LNCAP (cell line): ENCODE measurements around the gene INSL3.

Experiments
- TF ChIP-seq, protein P1 (sequence below): fragments of 450-650 bp; IDR thresholded peaks from 2 replicates; pipeline ENCODE4 v1.5.1; 2017; ENCODE audit warnings: mild to moderate bottlenecking

INSL3 gene

DNA sequence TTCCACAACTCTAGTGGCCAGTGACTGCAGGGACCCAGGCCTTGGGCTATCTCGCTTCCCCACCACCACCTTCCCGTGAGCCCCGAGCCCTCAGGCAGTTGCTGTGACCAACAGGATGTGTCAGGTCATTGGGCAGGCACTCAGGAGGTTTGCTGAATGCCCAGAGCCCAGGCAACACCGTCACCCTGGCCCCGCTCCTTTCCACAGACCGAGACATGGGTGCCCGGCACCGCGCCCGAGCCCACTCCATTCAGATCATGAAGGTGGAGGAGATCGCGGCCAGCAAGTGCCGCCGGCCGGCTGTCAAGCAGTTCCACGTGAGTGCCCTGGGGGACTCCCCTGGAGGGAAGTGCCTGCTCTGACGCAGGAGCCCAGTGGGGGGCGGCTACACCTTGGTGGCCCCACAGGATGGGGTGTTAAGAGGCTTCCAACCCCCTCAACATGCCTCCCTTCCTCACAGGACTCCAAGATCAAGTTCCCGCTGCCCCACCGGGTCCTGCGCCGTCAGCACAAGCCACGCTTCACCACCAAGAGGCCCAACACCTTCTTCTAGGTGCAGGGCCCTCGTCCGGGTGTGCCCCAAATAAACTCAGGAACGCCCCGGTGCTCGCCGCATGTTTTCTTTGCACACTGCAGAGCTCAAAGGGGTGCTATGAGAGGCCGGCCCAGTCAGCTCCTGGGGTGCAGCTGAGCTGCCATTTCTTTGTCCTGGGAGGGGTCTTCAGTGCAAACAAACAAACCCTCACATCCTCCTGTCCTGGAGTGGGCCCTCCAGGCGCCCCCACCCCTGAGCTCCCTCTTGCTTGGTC, 41.6 kb upstream of the INSL3 start:
- TF ChIP-seq, protein P1, sequence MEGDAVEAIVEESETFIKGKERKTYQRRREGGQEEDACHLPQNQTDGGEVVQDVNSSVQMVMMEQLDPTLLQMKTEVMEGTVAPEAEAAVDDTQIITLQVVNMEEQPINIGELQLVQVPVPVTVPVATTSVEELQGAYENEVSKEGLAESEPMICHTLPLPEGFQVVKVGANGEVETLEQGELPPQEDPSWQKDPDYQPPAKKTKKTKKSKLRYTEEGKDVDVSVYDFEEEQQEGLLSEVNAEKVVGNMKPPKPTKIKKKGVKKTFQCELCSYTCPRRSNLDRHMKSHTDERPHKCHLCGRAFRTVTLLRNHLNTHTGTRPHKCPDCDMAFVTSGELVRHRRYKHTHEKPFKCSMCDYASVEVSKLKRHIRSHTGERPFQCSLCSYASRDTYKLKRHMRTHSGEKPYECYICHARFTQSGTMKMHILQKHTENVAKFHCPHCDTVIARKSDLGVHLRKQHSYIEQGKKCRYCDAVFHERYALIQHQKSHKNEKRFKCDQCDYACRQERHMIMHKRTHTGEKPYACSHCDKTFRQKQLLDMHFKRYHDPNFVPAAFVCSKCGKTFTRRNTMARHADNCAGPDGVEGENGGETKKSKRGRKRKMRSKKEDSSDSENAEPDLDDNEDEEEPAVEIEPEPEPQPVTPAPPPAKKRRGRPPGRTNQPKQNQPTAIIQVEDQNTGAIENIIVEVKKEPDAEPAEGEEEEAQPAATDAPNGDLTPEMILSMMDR, result no peak

DNA sequence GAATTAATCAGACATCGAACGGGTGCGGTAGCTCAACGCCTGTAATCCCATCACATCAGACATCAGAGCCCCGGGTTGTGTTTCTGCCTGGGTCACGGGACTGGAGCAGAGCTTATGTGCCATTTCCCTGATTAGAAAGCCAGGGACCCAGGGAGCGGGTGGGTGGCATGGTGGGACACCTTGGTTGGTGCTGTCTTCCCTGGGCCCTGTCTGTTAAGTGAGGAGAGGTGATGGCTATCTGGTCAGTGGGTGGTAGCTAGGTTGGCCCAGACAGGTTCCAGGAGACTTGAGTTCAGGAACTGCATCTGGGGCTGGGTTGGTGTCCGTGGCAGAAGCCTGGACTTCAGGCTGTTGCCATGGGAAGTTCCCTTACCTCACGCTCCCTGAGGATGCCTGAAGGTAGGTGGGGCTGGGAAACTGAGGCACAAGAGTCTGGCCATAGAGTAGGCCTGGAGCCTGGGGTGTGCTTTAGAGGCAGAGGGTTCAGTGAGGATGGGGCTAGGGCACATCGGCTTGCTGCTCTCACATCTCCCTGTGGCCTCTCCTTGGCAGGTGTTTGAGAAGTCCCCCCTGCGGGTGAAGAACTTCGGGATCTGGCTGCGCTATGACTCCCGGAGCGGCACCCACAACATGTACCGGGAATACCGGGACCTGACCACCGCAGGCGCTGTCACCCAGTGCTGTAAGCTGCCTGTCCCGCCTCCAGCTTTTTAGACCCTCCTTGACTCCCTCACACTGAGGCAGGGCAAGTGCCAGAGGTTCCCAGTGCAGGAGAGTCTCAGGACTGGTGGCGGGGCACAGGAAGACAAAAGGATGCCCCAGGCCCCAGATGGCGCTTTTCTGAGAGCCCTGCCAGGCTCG, 40.5 kb upstream of the INSL3 start:
- TF ChIP-seq, protein P1, result no peak

DNA sequence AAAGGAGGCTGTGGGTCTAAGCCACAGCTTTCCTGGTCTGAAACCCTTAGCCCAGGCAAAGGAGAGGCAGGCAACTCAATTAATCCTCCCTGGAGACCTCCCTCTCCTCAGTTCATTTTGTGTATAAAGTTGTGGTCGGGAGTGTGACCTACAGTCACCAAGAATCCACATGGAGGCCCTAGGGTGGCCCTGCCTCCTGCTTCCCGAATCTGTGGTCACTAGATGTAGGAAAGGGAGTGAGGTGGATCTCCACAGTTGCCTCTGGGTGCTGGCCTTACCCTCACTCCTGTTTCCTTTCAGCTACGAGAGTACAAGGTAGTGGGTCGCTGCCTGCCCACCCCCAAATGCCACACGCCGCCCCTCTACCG, 39.7 kb upstream of the INSL3 start:
- TF ChIP-seq, protein P1, result no peak

DNA sequence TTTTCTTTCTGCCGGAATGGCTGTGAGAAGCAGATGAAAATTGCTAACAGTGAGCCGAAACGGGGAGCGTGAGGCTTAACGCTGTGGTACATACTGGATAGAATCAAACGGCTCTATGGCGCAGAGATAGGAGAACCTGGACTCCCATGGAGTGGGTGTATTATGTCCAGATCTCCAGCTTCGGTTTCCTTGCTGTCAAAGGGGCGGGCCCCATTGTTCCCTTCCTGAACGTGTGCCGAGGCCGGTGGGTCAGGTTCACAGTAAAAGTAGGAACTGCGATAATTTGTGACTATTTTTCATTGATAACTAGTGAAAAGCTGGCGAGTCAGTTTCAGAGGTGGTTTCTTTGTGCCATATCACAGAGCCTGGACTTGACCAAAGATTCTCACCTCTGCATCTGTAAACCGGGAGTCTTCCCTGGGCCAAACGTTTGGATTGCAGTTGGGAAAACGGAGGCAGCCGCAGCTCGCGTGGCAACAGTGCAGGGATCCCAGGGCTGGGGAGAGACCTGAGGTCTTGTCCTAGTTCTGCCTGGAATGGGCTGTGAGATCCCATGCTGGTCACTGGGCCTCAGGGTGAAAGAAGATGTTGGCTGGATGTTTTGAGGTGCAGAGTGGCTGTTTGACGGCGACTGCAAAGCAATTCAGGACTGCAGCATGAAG, 39.1 kb upstream of the INSL3 start:
- TF ChIP-seq, protein P1, result no peak

DNA sequence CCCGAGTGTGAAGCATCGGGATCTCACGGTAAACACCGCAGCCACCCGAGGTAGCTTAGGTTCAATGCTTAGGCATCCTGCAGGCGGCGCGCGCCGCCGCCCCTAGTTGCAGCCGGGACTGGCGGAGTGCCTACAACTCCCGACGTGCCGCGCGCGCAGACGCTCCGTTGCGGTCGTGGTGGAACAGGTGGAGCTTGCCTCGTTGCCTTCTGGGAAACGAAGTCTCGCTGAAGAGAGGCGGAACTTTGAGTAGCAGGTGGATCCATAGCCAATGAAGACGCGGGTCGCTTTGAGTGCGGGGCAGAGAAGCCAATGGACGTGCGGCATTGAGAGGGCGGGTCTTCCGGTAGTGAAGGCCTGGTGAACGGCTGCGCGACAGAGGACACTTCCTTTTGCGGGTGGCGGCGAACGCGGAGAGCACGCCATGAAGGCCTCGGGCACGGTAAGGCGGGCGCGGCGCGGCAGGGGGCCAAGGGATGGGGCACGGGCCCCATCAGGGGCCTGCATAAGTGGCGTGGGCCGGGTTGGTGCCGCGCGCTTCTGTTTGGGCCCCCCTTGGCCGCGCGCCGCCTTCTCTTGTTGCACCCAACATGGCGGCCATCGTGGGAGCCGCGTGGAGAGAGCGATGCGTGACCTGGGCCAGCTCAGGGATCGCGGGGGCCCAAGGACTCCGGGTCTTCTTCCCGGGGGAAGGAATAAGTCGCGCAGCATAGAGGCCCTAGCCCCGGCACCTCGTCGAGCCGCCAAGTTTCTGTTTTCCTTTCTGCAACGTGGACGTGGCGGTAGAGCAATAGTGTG, 38.4 kb upstream of the INSL3 start, which contains the start of gene RPL18A:
Gene RPL18A, plus strand, starts transcription at position 378 of the 798 bp plus-strand sequence. Its CDS starts 47 bp downstream, at position 425.
- TF ChIP-seq, protein P1, result peak; percentile 91

DNA sequence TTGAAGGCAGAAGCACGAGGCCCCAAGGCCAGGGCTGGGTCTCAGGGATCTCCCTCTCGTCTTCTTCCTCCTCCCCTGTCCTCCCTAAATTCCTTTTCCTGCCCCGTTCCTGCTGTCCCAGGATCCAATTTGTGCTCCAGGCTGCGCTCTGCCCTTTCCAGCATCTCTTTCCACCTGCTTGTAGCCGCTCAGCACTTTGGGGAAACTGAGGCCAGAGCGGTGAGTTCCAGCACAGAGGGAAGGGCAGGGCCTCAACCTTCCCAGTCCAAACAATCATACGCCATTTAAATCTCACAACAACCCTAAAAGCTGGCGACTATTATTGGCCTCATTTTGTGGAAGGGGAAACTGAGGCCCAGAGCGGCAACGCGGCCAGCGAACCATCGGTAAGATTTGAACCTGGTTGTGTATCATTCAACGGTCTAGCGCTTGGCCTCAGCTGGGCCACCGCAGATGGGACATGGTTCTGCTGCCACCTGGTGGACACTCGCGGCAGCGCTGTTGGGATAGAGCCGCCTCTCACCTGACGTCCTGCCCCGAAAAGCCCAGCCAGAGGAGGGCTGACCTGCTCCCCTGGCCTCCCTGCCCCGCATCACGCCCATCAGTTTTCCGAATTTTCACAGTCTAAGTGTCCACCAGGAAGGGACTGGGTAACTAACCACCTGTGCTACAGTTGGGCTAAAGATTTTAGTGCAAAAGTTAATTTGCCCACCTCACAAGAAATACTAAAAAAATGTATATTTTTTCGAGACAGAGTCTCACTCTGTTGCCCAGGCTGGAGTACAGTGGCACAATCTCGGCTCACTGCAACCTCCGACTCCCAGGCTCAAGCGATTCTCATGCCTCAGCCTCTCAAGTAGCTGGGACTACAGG, 34.2 kb upstream of the INSL3 start:
- TF ChIP-seq, protein P1, result peak; percentile 96
